Skin epidermis (tissue), 12 donors: ENCODE measurements around the gene LAMA1.
"Not testable (repeated sequence)": the region's sequence is repeated elsewhere in the genome, so short reads cannot be mapped to it uniquely, and the experiment has no call there.

Experiments used
- H3K27ac ChIP-seq, 21 experiments: fragments of 200-600 bp; sonication (generic) in 11 of 21; one replicate each; pipeline ENCODE4 v1.5.0; 2020; ENCODE audit warnings: mild to moderate bottlenecking in 3 of 21, inconsistent platforms in 2 of 21, moderate library complexity in 2 of 21
- H3K4me3 ChIP-seq, 7 experiments: fragments of 200-600 bp; sonication (generic) in 2 of 7; one replicate each; pipeline ENCODE4 v1.5.0; 2020; ENCODE audit warnings: inconsistent platforms in 2 of 7, mild to moderate bottlenecking in 2 of 7, moderate library complexity in 1 of 7

The LAMA1 gene, protein sequence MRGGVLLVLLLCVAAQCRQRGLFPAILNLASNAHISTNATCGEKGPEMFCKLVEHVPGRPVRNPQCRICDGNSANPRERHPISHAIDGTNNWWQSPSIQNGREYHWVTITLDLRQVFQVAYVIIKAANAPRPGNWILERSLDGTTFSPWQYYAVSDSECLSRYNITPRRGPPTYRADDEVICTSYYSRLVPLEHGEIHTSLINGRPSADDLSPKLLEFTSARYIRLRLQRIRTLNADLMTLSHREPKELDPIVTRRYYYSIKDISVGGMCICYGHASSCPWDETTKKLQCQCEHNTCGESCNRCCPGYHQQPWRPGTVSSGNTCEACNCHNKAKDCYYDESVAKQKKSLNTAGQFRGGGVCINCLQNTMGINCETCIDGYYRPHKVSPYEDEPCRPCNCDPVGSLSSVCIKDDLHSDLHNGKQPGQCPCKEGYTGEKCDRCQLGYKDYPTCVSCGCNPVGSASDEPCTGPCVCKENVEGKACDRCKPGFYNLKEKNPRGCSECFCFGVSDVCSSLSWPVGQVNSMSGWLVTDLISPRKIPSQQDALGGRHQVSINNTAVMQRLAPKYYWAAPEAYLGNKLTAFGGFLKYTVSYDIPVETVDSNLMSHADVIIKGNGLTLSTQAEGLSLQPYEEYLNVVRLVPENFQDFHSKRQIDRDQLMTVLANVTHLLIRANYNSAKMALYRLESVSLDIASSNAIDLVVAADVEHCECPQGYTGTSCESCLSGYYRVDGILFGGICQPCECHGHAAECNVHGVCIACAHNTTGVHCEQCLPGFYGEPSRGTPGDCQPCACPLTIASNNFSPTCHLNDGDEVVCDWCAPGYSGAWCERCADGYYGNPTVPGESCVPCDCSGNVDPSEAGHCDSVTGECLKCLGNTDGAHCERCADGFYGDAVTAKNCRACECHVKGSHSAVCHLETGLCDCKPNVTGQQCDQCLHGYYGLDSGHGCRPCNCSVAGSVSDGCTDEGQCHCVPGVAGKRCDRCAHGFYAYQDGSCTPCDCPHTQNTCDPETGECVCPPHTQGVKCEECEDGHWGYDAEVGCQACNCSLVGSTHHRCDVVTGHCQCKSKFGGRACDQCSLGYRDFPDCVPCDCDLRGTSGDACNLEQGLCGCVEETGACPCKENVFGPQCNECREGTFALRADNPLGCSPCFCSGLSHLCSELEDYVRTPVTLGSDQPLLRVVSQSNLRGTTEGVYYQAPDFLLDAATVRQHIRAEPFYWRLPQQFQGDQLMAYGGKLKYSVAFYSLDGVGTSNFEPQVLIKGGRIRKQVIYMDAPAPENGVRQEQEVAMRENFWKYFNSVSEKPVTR (N-terminal part only)

DNA sequence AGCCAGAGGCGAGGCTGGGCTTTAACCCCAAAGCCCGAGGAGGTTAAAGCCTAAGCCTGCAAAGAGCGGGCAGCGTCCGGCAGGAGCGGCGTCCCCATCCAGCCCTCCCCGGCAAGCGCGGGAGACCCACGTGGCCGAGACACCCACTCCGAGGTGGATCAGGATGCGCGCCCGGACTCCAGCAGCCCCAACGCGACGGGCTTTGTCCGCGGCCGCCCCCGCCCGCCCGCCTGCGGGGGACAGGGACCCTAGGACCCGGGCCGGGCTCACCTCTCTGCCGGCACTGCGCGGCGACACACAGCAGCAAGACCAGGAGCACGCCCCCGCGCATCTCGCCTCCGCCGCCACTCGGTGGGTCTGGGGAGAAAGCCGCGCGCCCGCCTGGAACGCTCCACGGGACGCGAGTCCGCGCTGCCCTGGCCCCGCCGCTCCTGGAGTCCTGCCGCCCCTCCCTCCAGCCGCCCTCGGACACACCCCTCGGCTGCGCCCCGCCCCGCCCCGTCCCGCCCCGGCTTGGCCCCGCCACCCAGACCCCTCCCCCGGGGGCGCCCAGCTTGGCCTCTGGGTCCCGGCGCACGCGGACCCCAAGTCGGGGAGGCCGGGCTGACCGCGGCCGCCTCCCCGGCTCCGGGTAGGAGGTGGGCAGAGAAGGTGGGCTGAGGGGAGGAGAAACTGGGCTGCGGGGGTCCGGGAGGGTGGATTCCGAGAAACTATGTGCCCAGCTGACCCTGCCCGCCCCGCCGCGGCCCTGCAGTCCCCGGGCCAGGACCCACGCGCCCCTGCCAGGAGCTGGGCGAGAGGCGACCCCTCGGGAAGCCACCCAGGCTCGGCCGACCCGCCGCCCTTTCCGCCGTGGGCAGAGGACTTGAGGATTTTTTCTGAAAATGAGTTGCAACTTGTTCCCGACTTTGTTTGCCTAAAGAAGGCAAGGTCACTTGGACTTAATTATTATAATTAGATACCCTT, at the start of gene LAMA1:
Gene LAMA1 (minus strand): TSS at position 408 of the 966 bp plus-strand sequence. CDS start 77 bp downstream, at position 331.
- Histone ChIP-seq H3K27ac (no peak within 1 kb of the TSS), H3K4me3 (peak within 1 kb of the TSS; percentile 15 to 41 (median 31))

DNA sequence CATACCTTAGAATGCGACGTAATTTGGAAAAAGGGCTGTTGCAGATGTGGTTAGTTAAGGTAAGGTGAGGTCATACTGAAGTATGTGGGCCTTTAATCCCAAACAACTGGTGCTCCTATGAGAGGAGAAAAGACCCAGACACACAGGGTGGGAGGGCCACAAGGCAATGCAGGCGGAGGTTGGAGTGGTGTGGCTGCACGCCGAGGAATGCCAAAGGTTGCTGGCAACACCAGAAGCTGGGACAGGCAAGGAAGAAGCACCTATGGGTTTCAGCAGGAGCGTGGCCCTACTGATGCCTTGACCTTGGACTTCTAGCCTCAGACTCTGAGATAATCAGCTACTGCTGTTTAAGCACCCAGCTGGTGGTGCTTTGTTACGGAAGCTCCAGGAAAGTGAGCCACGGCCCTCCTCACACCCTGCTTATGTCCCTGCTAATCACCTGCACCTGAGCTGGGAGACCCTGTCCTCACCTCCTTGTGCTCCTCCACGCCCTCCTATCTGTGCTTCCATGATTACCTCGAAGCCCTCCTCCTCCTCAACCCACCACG, 48.3 kb upstream of the LAMA1 start:
- no peak overlapping the region for H3K4me3 ChIP-seq
- H3K27ac ChIP-seq, result no peak overlapping the region

DNA sequence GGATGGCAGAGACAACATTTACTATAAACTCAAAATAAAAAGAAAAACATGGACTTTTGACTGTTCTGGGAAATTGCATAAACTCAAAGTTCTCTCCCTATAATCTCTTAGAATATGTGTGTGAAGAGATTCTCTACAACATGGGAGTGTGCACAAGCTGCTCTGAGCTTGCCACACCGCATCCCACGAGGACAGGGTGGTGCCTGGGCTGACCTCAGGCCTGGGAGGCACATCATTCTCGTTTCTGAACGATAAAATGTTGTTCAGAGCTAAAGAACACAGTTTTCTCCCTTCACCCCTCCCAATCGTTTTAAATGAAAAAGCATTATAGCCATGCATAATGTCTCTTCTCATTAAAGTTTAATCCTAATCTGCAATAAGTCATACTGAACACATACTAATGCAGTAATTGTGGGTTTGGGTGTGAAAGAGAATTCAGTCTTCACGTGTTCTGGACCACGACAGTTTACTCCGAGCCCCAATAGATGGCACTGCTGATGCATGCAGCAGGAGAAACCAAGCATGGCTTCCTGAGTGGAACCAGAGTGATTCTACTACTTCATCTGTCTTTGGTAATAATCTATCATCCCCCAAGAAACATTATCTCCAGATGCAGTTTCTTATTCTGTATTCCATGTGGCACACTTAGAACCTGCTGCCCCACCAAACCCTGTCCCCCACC, 46.9 kb upstream of the LAMA1 start:
- no peak overlapping the region for H3K27ac ChIP-seq
- no peak overlapping the region for H3K4me3 ChIP-seq

DNA sequence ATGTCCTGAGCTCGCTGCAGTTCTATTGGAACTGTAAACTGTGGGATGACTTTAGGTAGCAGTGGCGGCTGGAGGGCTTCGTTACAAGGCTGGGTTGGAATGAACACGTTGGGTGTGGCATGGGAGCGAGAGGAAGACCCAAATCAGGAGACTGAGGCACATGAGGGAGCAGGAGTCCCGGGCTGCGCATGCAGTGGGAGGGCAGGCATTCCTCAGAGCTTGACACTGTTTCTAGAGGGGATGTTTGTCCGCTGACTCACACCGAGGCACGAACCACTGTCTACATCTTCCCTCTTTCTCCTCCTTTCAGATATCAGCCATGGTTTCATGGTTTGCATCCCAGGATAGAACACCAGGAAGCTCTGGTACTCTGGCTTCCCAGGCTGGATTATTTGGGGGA, 40.6 kb upstream of the LAMA1 start:
- no peak overlapping the region for H3K4me3 ChIP-seq
- H3K27ac ChIP-seq, result no peak overlapping the region

DNA sequence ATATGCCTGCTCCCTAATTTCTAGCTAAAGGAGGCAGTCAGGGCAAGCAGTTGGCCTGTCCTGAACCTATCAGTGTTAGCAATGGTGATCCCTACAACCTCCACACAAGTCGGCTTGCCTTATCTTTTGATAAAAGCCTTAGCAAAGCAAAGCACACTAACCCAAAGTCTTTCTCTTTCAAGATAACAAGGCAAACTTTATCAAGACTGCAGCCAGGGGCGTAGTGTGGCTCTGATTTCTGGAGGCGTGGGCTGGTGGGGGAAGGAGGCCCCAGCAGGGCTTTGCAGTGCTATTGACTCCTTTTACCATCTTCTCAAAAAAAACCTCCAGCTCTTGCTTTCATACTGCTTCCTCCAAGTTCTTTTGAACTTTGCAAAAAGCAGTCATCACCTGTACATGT, 40.2 kb upstream of the LAMA1 start:
- Histone ChIP-seq H3K27ac (no peak overlapping the region), H3K4me3 (no peak overlapping the region)

DNA sequence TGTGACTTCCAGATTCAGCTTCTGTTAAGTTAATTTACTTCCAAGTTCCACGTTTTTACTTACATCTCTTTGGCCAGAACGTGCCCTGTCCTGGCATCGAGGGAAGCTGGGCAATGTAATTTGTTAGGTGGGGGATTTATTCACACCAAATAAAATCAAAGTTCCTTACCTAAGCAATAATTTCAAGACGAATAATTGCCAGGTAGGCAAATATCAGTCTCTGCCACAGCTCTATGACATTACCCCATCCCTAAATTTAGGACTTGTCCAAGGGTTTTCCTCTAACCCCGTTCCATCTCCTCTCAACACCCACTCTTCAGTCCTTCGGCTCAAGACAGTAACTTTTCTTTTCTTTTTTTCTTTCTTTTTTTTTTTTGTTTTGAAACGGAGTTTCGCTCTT, 38.3 kb upstream of the LAMA1 start:
- no peak overlapping the region for H3K4me3 ChIP-seq
- H3K27ac ChIP-seq, result no peak overlapping the region

DNA sequence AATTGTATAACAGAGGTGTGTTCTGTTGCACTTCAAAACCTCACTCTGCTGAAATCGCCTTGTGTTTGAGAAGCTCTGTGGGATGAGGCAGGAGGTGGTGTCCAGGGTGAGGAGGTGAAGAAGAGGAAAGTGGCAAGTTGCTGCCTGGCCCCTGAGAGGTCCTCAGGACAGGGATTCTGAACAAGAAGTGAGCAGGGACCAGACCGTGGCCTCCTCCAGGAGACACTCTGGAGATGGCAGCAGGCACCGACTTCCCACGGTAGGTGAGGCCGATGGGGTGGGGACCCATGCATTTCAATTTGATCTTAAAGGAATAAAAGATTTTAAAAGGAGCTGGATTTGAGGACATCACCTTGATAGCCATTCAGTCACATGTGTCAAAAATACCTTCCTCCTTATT, 37.5 kb upstream of the LAMA1 start:
- Histone ChIP-seq H3K27ac (no peak overlapping the region), H3K4me3 (no peak overlapping the region)

DNA sequence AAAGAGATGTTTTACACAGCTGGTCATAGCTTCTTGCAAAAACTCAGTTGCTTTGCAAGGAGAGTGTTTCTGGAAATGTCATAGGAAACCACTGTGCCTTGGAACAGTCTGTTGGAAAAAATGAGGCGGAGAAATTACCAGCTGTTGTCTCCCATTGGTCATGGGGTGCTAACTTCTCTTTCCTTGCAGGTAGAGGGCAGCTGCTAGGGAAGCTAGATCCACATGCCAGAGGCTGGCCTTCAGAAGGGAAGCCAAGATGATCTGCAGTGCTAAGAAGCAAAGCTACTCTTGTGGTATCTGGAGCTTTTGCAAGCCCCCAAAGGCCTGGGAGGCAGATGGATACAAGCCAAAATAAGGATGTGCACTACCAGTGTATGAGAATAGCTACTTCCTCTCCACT, 34.8 kb upstream of the LAMA1 start:
- Histone ChIP-seq H3K27ac (no peak overlapping the region), H3K4me3 (no peak overlapping the region)

DNA sequence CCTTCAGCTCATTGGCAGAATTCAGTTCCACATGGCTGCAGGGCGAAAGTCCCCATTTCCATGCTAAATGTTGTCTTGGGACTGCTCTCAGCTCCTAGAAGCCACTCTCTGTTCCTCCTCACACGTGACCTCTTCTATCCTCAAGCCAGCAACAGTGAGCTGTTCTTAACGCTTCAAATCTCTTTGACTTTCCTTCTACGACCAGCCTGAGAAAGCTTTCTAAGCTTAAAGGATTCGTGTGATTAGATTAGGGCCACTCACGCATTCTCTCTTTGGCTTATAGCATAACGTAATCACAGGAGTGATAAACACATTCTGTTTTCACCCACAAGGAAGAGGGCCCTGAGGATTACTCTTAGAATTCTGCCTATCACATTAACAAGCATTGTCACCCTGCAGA, 29.8 kb upstream of the LAMA1 start:
- Histone ChIP-seq H3K27ac (no peak overlapping the region), H3K4me3 (no peak overlapping the region)

DNA sequence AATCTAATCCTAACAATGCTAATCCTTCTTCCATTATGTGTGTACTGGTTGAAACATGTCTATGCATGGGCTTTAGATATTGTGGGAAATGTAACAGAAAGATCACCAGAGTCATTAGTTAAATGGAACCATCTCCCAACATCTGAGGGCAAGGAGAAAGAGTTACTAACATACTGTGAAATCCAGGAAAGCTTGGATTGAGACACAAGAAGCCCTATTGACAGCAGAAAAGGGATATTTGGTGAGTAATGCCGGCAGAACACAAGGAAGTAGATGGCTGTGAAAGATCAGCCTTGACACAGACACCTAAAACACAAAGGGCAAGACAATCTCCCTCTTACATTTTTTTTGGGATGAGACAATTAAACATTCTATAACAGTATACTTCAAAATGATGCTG, 28.5 kb upstream of the LAMA1 start:
- Histone ChIP-seq H3K27ac (no peak overlapping the region), H3K4me3 (no peak overlapping the region)

DNA sequence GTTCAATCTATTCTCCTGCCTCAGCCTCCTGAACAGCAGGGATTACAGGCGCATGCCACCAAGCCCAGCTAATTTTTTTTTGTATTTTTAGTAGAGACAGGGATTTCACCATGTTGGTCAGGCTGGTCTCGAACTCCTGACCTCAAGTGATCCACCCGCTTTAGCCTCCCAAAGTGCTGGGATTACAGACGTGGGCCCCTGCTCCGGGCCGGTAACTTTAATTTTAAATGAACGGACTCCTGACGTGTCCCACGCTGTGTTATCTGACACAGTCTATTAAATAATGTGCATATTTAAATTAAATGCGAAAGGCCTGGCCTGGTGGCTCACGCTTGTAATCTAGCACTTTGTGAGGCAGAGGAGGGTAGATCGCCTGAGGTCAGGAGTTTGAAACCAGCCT, 27.3 kb upstream of the LAMA1 start:
- H3K4me3 ChIP-seq, H3K27ac ChIP-seq: not testable (repeated sequence)

DNA sequence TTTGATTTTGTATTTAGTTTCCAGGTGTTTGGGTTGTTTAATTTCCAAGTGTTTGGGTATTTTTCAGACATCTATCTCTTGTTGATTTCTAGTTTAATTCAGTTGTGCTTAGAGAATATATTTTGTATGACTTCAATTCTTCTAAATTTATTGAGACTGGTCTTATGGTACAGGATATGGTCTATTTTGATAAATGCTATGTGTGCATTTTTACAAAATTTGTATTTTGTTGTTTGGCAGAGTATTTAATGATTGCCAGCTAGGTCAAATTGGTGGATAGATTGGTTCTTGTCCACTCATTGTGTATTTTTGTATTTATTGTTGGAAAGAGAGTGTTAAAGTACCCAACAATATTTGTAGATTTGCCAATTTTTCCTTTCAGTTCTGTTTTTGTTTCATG, 23.7 kb upstream of the LAMA1 start:
- Histone ChIP-seq H3K4me3 (no peak overlapping the region), H3K27ac (no peak overlapping the region)

DNA sequence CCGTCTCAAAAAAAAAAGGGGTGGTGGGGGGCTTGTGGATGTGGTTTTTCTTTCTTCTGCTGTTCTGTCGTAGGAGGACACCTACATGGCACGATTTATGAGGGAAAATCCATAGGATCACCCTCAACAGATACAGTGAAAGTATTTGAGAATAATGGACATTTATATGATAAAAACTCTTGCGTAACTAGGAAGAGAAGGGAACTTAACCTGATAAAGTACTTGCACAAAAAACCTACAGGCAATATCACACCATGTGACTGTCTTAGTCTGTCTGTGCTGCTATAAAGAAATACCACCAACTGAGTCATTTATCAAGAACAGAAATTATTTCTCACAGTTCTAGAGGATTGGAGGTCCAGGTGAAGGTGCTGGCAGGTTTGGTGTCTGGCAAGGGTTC, 21.8 kb upstream of the LAMA1 start:
- no peak overlapping the region for H3K27ac ChIP-seq
- no peak overlapping the region for H3K4me3 ChIP-seq

DNA sequence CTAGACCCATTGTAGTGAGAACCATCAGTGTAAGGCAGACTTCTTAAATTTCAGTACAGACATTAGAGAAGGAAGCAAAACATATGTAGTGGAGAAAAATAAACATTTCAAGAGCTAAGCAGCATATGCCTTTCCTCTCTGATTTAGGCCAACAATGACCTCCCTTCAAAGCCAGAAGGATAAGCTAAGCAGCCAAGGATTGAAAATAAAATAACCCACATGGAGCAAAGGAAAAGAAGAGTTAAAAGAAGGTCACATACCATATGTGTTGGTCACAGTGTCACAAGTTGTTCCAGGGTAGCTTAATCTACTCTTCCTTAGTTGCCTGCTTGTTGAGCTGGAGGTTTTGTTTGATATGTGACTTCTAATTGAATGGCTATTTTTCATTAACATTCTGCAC, 15.6 kb upstream of the LAMA1 start:
- Histone ChIP-seq H3K4me3 (no peak overlapping the region), H3K27ac (no peak overlapping the region)

DNA sequence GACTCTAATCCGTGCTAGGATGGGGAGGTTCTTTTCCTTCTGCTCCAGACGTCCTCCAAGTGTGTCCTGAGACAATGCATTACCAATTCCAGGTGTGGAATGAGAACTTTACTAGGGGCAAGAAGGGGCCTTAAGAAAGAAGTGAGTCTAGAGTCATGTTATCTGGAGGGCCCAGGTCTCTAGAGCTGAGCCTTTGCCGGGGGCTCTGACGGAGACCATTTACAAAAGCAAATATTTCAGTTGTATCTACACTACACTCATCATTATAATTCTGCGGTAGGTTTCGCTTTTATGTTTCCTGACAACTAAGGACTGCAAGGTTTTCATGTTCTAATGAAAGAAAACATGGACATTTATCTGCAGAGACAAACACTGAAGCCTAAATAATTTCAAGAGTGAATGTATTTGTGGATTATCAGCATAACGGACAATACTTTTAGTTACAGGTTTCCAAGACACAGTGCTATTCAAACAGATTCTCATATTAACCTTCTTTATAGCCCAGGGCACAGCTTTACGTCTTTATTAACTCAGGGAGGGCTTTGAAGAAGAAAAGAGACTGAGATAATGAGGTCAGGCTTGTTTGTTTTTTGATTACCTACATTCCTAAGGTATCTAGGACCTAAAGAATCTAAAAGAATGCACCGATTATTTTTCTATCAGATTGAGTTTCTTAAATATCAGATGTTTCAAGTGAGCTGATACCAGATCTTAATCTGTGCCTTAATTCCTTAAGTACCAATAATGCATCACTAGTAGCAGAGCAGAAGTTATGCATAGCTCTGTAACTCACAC, 15.0 kb upstream of the LAMA1 start:
- H3K27ac ChIP-seq, result no peak overlapping the region
- H3K4me3 ChIP-seq, result no peak overlapping the region

DNA sequence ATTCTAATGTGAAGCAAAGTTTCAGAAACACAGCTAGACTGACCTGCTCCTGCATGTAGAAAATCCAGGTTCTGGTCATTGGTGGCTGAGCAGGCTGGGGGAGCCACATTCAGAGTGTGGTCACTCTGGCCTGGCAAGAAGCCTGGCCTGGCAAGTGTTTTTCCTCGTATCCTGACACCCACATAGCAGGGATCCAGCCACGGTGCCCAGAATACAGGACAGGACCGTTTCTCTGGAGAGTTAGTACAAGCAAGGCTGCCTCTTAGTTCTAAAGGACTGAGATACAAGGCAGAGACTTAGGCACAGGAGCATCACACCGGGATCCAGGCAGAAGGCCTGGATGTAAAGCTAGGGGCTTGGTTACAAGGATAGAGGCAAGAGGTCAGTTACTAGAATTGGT, 4.8 kb upstream of the LAMA1 start:
- Histone ChIP-seq H3K27ac (no peak overlapping the region), H3K4me3 (no peak overlapping the region)

DNA sequence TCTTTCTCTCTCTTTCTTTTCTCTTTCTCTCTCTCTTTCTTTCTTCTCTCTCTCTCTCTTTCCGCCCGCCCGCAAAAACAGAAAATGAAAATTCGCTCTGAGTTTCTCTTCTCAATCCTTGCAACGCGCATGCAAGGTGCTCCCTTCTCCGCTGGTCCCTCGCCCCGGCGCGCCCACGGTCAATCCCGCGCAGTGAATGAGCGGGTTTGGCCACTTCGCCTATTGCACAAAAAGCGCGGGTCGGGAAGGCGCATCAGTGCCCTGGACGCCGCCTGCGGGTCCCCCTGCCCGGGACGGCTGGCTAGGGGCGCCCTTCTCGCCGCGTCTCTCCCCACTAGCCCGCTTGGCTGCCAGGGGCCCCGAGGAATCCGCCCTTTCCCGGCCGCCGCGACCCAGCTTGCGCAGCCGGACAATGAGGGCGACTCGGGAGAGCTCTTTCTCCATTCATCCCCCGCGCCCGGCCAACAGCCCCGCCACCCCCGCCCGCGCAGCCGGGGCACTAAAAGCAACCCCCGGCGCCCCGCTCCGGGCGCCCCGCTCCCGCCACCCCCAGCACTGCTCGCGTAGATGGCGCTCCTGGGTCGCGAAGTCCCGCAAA, 706 bp downstream of the LAMA1 start:
- Histone ChIP-seq H3K4me3 (peak overlapping the region; percentile 15 to 41 (median 31)), H3K27ac (no peak overlapping the region)
